B cell (primary cell): ENCODE data around the gene ACVR1.

Experiments
- EZH2 ChIP-seq: IDR thresholded peaks from 2 replicates; pipeline ENCODE4 v1.6.1; 2012; ENCODE audit warnings: borderline replicate concordance, low read depth, mild to moderate bottlenecking, moderate library complexity, low read length; ENCODE audit not compliant: insufficient read depth, poor library complexity, severe bottlenecking
- TF ChIP-seq, protein P1 (sequence below): fragments of 200-600 bp; IDR thresholded peaks from one replicate; pipeline ENCODE4 v1.8.0; 2022; ENCODE audit warnings: antibody characterized with exemption, mild to moderate bottlenecking

DNA sequence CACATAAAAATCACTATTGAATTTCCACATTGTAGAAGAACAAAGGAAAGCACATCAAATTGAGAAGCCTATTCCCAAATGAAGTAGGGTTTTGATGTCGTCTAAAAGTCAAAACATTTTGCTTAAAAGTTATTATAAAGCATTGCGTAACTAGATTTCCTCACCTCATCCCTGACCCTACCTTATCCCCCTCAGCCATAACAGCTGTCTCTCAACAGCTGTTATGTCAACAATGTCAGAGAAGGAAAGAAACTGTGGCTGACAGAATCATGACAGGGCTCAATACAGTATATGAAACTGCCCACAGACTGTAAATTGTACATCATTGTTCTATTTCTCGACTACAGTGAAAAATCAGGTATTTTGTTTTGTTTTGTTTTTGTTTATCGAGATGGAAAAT, 184.4 kb downstream of the ACVR1 start:
- TF ChIP-seq, protein P1, sequence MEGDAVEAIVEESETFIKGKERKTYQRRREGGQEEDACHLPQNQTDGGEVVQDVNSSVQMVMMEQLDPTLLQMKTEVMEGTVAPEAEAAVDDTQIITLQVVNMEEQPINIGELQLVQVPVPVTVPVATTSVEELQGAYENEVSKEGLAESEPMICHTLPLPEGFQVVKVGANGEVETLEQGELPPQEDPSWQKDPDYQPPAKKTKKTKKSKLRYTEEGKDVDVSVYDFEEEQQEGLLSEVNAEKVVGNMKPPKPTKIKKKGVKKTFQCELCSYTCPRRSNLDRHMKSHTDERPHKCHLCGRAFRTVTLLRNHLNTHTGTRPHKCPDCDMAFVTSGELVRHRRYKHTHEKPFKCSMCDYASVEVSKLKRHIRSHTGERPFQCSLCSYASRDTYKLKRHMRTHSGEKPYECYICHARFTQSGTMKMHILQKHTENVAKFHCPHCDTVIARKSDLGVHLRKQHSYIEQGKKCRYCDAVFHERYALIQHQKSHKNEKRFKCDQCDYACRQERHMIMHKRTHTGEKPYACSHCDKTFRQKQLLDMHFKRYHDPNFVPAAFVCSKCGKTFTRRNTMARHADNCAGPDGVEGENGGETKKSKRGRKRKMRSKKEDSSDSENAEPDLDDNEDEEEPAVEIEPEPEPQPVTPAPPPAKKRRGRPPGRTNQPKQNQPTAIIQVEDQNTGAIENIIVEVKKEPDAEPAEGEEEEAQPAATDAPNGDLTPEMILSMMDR, result no peak
- no peak for TF ChIP-seq EZH2
